SK-N-SH treated with all-trans-retinoic acid at 6 μM for 48 hours (cell line): Measurements from ENCODE around the gene KCNMA1.

ENCODE experiments used
- ATAC-seq: fragments of 200-7000 bp; cut with Tn5 transposase; 3 replicates; pipeline ENCODE4 v1.9.1; 2020; ENCODE audit warnings: mild to moderate bottlenecking, moderate library complexity
- ARNTL ChIP-seq: fragments of 450-650 bp; formaldehyde crosslinking; IDR thresholded peaks from 2 replicates; pipeline ENCODE4 v1.5.0; 2020; ENCODE audit warnings: low read depth, mild to moderate bottlenecking, moderate library complexity, borderline replicate concordance
- BACH2 ChIP-seq: fragments of 250-450 bp; sonication (Bioruptor Pico); IDR thresholded peaks from 2 replicates; pipeline ENCODE4 v1.9.0; 2021; ENCODE audit warnings: mild to moderate bottlenecking, borderline replicate concordance
- CSDC2 ChIP-seq: fragments of 250-450 bp; sonication (Bioruptor Pico); IDR thresholded peaks from 2 replicates; pipeline ENCODE4 v1.5.0; 2020; ENCODE audit warnings: mild to moderate bottlenecking, moderate library complexity
- GLIS3 ChIP-seq: fragments of 250-450 bp; sonication (Bioruptor Pico); IDR thresholded peaks from 2 replicates; pipeline ENCODE4 v1.5.0; 2020; ENCODE audit warnings: mild to moderate bottlenecking, moderate library complexity
- ISL1 ChIP-seq: fragments of 250-450 bp; sonication (Bioruptor Pico); IDR thresholded peaks from 2 replicates; pipeline ENCODE4 v2.1.2; 2022; ENCODE audit warnings: mild to moderate bottlenecking, moderate library complexity
- OSR1 ChIP-seq: fragments of 250-450 bp; sonication (Bioruptor Pico); IDR thresholded peaks from 2 replicates; pipeline ENCODE4 v1.8.0; 2022; ENCODE audit warnings: moderate library complexity, mild to moderate bottlenecking, inconsistent platforms
- PPARA ChIP-seq: fragments of 250-450 bp; sonication (Bioruptor Pico); IDR thresholded peaks from 2 replicates; pipeline ENCODE4 v1.5.0; 2020; ENCODE audit warnings: mild to moderate bottlenecking, borderline replicate concordance
- RARB ChIP-seq: fragments of 250-450 bp; sonication (Bioruptor Pico); IDR thresholded peaks from 2 replicates; pipeline ENCODE4 v1.8.0; 2021; ENCODE audit warnings: mild to moderate bottlenecking, moderate library complexity
- SNAI2 ChIP-seq: fragments of 250-450 bp; sonication (Bioruptor Pico); IDR thresholded peaks from 2 replicates; pipeline ENCODE4 v1.5.0; 2020; ENCODE audit warnings: mild to moderate bottlenecking, moderate library complexity
- TCF4 ChIP-seq: fragments of 250-450 bp; sonication (Bioruptor Pico); IDR thresholded peaks from 2 replicates; pipeline ENCODE4 v1.8.0; 2021; ENCODE audit warnings: mild to moderate bottlenecking, moderate library complexity, borderline replicate concordance
- TOX ChIP-seq: fragments of 250-450 bp; sonication (Bioruptor Pico); IDR thresholded peaks from 2 replicates; pipeline ENCODE4 v1.8.0; 2021; ENCODE audit warnings: mild to moderate bottlenecking, moderate library complexity, borderline replicate concordance
- ZC3H10 ChIP-seq: fragments of 250-450 bp; sonication (Bioruptor Pico); IDR thresholded peaks from 2 replicates; pipeline ENCODE4 v1.5.1; 2021; ENCODE audit warnings: mild to moderate bottlenecking, moderate library complexity
- ZFP3 ChIP-seq: fragments of 250-450 bp; sonication (Bioruptor Pico); IDR thresholded peaks from 2 replicates; pipeline ENCODE4 v1.5.0; 2020; ENCODE audit warnings: mild to moderate bottlenecking, moderate library complexity
- ZFP30 ChIP-seq: fragments of 450-650 bp; formaldehyde crosslinking; IDR thresholded peaks from 2 replicates; pipeline ENCODE4 v1.5.0; 2022; ENCODE audit warnings: mild to moderate bottlenecking, moderate library complexity
- ZNF565 ChIP-seq: fragments of 450-650 bp; formaldehyde crosslinking; conservative IDR thresholded peaks from 2 replicates; pipeline ENCODE4 v1.5.0; 2020; ENCODE audit warnings: low read depth, mild to moderate bottlenecking, moderate library complexity
- ZNF70 ChIP-seq: fragments of 450-650 bp; formaldehyde crosslinking; IDR thresholded peaks from 2 replicates; pipeline ENCODE4 v1.5.0; 2020; ENCODE audit warnings: mild to moderate bottlenecking, moderate library complexity
- ZNF8 ChIP-seq: fragments of 450-650 bp; formaldehyde crosslinking; IDR thresholded peaks from 2 replicates; pipeline ENCODE4 v1.5.0; 2020; ENCODE audit warnings: mild to moderate bottlenecking, moderate library complexity
- TF ChIP-seq, protein P1 (sequence below): fragments of 250-450 bp; sonication (Bioruptor Pico); IDR thresholded peaks from 2 replicates; pipeline ENCODE4 v1.5.1; 2021; ENCODE audit warnings: mild to moderate bottlenecking, moderate library complexity
- TF ChIP-seq, protein P2 (sequence below): fragments of 250-450 bp; sonication (Bioruptor Pico); IDR thresholded peaks from 2 replicates; pipeline ENCODE4 v1.5.0; 2020; ENCODE audit warnings: mild to moderate bottlenecking, moderate library complexity
- TF ChIP-seq, protein P3 (sequence below): fragments of 250-450 bp; sonication (Bioruptor Pico); IDR thresholded peaks from 2 replicates; pipeline ENCODE4 v1.8.0; 2020; ENCODE audit warnings: mild to moderate bottlenecking, moderate library complexity, borderline replicate concordance
- TF ChIP-seq, protein P4 (sequence below): fragments of 250-450 bp; sonication (Bioruptor Pico); IDR thresholded peaks from 2 replicates; pipeline ENCODE4 v1.5.1; 2020; ENCODE audit warnings: low read depth, mild to moderate bottlenecking, moderate library complexity

The KCNMA1 gene

DNA sequence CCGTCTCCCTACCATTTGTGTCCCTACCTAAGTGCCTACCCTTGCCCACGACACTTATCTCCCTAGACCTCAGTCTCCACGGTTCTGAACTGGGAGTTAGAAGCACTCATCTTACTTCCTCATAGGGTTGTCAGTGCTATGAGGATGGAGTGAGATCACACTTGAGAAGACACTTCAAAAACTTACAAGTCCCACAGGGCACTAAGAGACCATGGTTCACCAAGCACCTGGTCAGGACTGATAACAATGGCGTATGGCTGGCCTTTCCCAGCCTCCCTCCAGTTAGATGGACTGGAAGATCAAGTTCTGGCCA, 43.2 kb downstream of the KCNMA1 start:
- ATAC-seq, result no peak
- TF ChIP-seq RARB (CRISPR knock-in tag) (no peak), PPARA (CRISPR knock-in tag) (no peak), TCF4 (CRISPR knock-in tag) (no peak), BACH2 (CRISPR knock-in tag) (no peak), ZNF70 (no peak), OSR1 (CRISPR knock-in tag) (no peak), ZFP3 (CRISPR knock-in tag) (no peak), ISL1 (CRISPR knock-in tag) (no peak), GLIS3 (CRISPR knock-in tag) (no peak), ZFP30 (CRISPR knock-in tag) (no peak), SNAI2 (CRISPR knock-in tag) (no peak), ARNTL (CRISPR knock-in tag) (no peak), ZNF8 (no peak), ZC3H10 (no peak), TOX (CRISPR knock-in tag) (no peak)
- TF ChIP-seq, protein P1, sequence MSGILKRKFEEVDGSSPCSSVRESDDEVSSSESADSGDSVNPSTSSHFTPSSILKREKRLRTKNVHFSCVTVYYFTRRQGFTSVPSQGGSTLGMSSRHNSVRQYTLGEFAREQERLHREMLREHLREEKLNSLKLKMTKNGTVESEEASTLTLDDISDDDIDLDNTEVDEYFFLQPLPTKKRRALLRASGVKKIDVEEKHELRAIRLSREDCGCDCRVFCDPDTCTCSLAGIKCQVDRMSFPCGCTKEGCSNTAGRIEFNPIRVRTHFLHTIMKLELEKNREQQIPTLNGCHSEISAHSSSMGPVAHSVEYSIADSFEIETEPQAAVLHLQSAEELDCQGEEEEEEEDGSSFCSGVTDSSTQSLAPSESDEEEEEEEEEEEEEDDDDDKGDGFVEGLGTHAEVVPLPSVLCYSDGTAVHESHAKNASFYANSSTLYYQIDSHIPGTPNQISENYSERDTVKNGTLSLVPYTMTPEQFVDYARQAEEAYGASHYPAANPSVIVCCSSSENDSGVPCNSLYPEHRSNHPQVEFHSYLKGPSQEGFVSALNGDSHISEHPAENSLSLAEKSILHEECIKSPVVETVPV (CRISPR knock-in tag), result no peak
- TF ChIP-seq, protein P2, sequence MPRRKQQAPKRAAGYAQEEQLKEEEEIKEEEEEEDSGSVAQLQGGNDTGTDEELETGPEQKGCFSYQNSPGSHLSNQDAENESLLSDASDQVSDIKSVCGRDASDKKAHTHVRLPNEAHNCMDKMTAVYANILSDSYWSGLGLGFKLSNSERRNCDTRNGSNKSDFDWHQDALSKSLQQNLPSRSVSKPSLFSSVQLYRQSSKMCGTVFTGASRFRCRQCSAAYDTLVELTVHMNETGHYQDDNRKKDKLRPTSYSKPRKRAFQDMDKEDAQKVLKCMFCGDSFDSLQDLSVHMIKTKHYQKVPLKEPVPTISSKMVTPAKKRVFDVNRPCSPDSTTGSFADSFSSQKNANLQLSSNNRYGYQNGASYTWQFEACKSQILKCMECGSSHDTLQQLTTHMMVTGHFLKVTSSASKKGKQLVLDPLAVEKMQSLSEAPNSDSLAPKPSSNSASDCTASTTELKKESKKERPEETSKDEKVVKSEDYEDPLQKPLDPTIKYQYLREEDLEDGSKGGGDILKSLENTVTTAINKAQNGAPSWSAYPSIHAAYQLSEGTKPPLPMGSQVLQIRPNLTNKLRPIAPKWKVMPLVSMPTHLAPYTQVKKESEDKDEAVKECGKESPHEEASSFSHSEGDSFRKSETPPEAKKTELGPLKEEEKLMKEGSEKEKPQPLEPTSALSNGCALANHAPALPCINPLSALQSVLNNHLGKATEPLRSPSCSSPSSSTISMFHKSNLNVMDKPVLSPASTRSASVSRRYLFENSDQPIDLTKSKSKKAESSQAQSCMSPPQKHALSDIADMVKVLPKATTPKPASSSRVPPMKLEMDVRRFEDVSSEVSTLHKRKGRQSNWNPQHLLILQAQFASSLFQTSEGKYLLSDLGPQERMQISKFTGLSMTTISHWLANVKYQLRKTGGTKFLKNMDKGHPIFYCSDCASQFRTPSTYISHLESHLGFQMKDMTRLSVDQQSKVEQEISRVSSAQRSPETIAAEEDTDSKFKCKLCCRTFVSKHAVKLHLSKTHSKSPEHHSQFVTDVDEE (CRISPR knock-in tag), result no peak

DNA sequence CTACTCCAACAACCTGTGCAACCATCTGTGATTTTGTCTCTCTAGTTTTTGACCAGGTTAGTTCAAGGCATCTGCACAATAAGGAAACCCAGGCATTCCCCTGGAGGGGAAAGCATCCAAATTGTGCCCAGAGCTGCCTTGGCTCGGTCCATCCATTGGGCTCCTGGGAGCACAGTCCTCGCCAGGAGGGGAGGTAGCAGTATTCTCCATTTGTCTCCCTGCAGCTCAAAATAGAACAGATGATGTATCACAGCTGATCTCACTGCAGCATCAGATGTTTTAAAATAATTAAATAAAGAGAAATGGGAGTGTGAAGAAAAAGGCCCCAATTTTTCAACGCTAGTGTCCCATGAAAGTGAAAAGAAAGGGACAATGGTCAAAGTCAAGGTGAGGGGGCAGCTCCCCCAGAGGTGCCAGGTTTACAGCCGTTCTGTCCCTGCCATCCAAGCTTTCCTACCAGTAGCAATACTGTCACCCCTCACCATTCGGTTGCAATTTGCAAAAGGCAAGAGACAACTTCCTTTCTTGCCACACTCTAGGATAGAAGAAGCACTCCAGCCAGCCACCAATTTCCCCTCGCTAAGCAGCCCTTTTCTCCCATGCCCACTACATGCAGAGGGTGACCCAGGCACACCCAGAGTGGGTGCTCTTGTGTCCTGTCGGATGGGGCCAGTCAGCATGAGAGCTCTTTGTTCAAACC, 43.7 kb downstream of the KCNMA1 start:
- TF ChIP-seq ARNTL (CRISPR knock-in tag) (no peak), ZC3H10 (no peak), TOX (CRISPR knock-in tag) (no peak), SNAI2 (CRISPR knock-in tag) (no peak), ZNF565 (CRISPR knock-in tag) (no peak), ZFP3 (CRISPR knock-in tag) (no peak)
- TF ChIP-seq, protein P3, sequence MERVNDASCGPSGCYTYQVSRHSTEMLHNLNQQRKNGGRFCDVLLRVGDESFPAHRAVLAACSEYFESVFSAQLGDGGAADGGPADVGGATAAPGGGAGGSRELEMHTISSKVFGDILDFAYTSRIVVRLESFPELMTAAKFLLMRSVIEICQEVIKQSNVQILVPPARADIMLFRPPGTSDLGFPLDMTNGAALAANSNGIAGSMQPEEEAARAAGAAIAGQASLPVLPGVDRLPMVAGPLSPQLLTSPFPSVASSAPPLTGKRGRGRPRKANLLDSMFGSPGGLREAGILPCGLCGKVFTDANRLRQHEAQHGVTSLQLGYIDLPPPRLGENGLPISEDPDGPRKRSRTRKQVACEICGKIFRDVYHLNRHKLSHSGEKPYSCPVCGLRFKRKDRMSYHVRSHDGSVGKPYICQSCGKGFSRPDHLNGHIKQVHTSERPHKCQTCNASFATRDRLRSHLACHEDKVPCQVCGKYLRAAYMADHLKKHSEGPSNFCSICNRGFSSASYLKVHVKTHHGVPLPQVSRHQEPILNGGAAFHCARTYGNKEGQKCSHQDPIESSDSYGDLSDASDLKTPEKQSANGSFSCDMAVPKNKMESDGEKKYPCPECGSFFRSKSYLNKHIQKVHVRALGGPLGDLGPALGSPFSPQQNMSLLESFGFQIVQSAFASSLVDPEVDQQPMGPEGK (CRISPR knock-in tag), result no peak
- ATAC-seq, result no peak

DNA sequence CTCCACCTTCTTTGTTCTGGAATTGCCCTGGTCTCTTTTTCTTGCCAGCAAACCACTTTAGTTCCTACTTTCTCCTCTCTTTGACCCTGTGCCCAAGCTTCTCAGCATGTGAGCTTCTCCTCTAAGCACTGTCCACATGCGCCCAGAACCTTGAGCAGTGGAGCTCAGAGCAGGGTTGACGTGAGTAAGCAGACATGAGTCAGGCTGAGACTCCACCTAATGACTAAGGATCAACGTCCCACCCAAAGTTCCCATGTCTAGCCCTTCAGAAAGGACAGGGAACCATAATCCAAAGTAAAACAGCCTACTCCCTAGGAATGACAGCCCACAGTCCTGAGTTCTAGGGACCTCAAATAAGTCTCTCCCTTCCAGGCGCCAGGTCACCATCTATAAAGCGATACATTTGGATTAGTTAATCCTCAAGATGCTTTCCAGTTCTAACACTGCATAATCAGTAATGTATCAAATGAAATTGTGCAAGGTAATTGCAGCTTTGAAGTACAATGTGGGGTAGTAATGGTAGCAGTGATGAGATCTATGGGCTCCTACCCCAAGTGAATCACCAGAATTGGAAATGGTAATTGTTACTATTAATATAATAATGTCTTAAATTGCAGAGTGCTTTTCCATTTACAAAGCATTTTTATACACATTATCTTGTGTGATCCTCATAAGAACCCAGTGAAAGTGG, 44.5 kb downstream of the KCNMA1 start:
- ATAC-seq, result peak; percentile 84

More for the DNA sequence above, 44.5 kb downstream of the KCNMA1 start:
- TF ChIP-seq TCF4 (CRISPR knock-in tag), result no peak
- TF ChIP-seq RARB (CRISPR knock-in tag), result no peak
- TF ChIP-seq SNAI2 (CRISPR knock-in tag), result no peak
- no peak for TF ChIP-seq CSDC2 (CRISPR knock-in tag)
- no peak for TF ChIP-seq ARNTL (CRISPR knock-in tag)
- TF ChIP-seq, protein P4, sequence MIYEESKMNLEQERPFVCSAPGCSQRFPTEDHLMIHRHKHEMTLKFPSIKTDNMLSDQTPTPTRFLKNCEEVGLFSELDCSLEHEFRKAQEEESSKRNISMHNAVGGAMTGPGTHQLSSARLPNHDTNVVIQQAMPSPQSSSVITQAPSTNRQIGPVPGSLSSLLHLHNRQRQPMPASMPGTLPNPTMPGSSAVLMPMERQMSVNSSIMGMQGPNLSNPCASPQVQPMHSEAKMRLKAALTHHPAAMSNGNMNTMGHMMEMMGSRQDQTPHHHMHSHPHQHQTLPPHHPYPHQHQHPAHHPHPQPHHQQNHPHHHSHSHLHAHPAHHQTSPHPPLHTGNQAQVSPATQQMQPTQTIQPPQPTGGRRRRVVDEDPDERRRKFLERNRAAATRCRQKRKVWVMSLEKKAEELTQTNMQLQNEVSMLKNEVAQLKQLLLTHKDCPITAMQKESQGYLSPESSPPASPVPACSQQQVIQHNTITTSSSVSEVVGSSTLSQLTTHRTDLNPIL (CRISPR knock-in tag), result no peak
- TF ChIP-seq ZC3H10, result no peak
- no peak for TF ChIP-seq GLIS3 (CRISPR knock-in tag)
- no peak for TF ChIP-seq ZFP3 (CRISPR knock-in tag)
